HG03066 (cell line): ENCODE results near the gene TBC1D3I.
"Not testable (repeated sequence)": the region's sequence is repeated elsewhere in the genome, so short reads cannot be mapped to it uniquely, and the experiment has no call there.

Source experiments
- ATAC-seq: cut with Tn5 transposase; IDR thresholded peaks from one replicate; pipeline ENCODE4 v1.9.1; 2021; ENCODE audit warnings: low read depth; ENCODE audit not compliant: unreplicated experiment

Gene TBC1D3I

GRCh38 chr17:36207383-36207782, 57.0 kb downstream of the TBC1D3I start:
- ATAC-seq: not testable (repeated sequence)

DNA sequence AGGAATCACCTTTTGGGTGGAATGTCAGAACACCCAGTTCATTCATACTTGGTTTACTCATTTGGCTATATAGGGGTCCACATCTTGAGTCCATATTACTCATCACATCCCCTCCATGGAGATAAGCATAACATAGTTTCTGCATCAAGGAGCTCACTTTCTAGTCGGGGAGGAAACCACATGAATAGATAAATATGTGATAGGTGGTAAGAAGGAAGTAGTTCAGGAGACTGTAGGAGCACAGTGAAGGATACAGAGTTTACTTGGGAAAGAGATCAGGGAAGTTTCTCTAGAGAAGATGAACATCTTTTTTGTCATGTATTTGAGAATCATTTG, 57.9 kb downstream of the TBC1D3I start:
- ATAC-seq: not testable (repeated sequence)

- no peak for ATAC-seq
Measured at GRCh38 chr17:36205637-36206485, 58.5 kb downstream of the TBC1D3I start.

DNA sequence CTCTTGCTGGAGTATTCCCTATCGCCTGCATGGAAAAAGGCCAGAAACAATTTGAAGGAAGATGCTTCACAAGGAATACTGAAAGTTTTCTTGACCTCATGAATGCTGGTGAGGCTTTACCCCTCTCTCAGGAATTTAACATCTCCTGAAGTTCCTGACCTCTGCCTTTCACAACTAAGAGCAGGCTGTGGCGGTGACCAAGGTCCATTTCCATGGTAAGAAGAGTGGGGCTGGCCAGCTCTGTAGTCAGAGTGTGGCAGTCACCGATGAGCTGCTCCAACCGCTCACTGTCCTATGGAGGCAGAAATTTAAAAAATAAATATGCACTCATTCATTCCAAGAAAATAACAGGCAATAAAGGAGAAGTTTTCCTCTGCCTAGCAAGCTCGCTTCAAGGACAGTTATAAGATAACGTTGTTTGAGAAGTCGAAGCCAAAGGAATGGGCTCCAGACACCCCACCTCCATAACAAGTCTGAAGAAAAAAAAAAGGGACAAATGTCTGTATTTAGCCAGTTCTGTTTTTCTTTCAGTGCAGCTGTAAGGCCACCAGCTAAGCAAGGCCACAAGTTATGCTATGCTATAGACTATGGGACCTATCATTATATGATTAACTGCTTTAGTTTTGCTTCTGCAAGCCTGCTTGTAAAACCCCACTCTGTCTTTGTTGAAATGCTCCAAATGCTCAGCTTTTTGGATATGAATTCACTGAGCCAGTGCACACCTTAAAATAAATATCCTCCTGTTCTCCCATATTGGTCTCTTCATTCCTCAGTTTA, 59.5 kb downstream of the TBC1D3I start:
- no peak for ATAC-seq
